Breast epithelium (tissue), 4 donors: Measurements from ENCODE around the gene SCN5A. TPM values are rescaled to one million over a fixed set of nuclear protein-coding genes. Genes with fewer than 3 reads are reported as not detected.

Experiments used
- DNase-seq, 2 donors: peaks; one replicate each; pipeline ENCODE4 v3.0.0-alpha.2; 2019; ENCODE audit warnings: low spot score in 2 of 2
- H3K27ac ChIP-seq, 2 donors: fragments of 200-600 bp; sonication (generic) in 1 of 2; one replicate each; pipeline ENCODE4 v1.5.1; 2016 to 2019; ENCODE audit warnings: mild to moderate bottlenecking in 1 of 2
- H3K27me3 ChIP-seq, 2 donors: fragments of 200-600 bp; sonication (generic) in 1 of 2; one replicate each; pipeline versions ENCODE4 v1.5.1 to v1.6.0; 2017 to 2019; ENCODE audit warnings: control low read depth in 1 of 2, mild to moderate bottlenecking in 1 of 2
- H3K36me3 ChIP-seq: fragments of 200-600 bp; one replicate; pipeline ENCODE4 v1.5.1; 2019
- H3K4me1 ChIP-seq, 2 donors: fragments of 200-600 bp; sonication (generic); one replicate each; pipeline ENCODE4 v1.5.1; 2016 to 2019; ENCODE audit warnings: control low read depth in 1 of 2
- H3K4me3 ChIP-seq, 3 donors: fragments of 200-600 bp; sonication (generic); 1 replicate in 2 of 3; 2 replicates in 1 of 3; pipeline ENCODE4 v1.5.1; 2016 to 2019; ENCODE audit warnings: mild to moderate bottlenecking in 3 of 3, moderate library complexity in 2 of 3
- H3K9me3 ChIP-seq, 2 donors: fragments of 200-600 bp; sonication (generic) in 1 of 2; one replicate each; pipeline ENCODE4 v1.5.1; 2016 to 2019; ENCODE audit warnings: control low read depth in 1 of 2
- CTCF ChIP-seq, 3 donors: fragments of 450-650 bp; IDR thresholded peaks; one replicate each; pipeline ENCODE4 v1.5.1; 2016 to 2017; ENCODE audit warnings: antibody characterized with exemption in 3 of 3, mild to moderate bottlenecking in 3 of 3, moderate library complexity in 3 of 3
- POLR2A ChIP-seq: fragments of 450-650 bp; IDR thresholded peaks from one replicate; pipeline ENCODE4 v1.6.1; 2016; ENCODE audit warnings: antibody characterized with exemption, mild to moderate bottlenecking, moderate library complexity
- POLR2AphosphoS5 ChIP-seq, 3 donors: sonication (generic); formaldehyde crosslinking; IDR thresholded peaks; one replicate each; pipeline ENCODE4 v1.6.1; 2017; ENCODE audit warnings: antibody characterized with exemption in 3 of 3
- intact Hi-C: fragments of 100-400 bp; cut with DNase I; formaldehyde crosslinking; loops from one replicate; pipeline ENCODE4 v1.15.1; 2023; ENCODE audit warnings: low total_unique reads
- total RNA-seq, 3 donors: library from RNA; depleted of rRNA; stranded (reverse); fragments of >200 nt; gene quantifications; one replicate each; pipeline ENCODE4 v1.1.0, GENCODE V29; 2016

Gene SCN5A
- total RNA-seq, 3 donors from 2014 or later = under 0.01 to 0.33 (median 0.29) TPM

- H3K4me3 ChIP-seq = no peak overlapping the region
- DNase-seq = no peak
- H3K36me3 ChIP-seq = no peaks in the 10 kb centered on the region
- H3K27me3 ChIP-seq = peaks cover 0 to 27% of the 10 kb centered on the region in 2 donors
- intact Hi-C loops = no loop called here
- H3K4me1 ChIP-seq = no peaks in the 10 kb centered on the region
- H3K27ac ChIP-seq = no peak overlapping the region
- H3K9me3 ChIP-seq = no peaks in the 10 kb centered on the region
- no peak for TF ChIP-seq POLR2A
- TF ChIP-seq POLR2AphosphoS5 (IDR thresholded peaks at IDR 0.05) = no peak
- no peak for TF ChIP-seq CTCF (IDR thresholded peaks at IDR 0.05)
These were observed 4.4 kb downstream of the SCN5A start for GRCh38 chr3:38645076-38645475.

GRCh38 chr3:38644662-38645053 is 4.8 kb downstream of the SCN5A start:
- DNase-seq = no peak
- H3K9me3 ChIP-seq = no peaks in the 10 kb centered on the region
- H3K4me1 ChIP-seq = no peaks in the 10 kb centered on the region
- no peaks in the 10 kb centered on the region for H3K36me3 ChIP-seq
- H3K27ac ChIP-seq = no peak overlapping the region
- H3K27me3 ChIP-seq = peaks cover 0 to 27% of the 10 kb centered on the region in 2 donors
- TF ChIP-seq CTCF (IDR thresholded peaks at IDR 0.05) (no peak), POLR2A (no peak), POLR2AphosphoS5 (IDR thresholded peaks at IDR 0.05) (no peak)
- H3K4me3 ChIP-seq = no peak overlapping the region
- intact Hi-C loops = no loop called here

- DNase-seq = peak in 1 of 2 donors; percentile 2
- H3K4me1 ChIP-seq = no peaks in the 10 kb centered on the region
- H3K9me3 ChIP-seq = no peaks in the 10 kb centered on the region
- peaks cover 0 to 25% of the 10 kb centered on the region in 2 donors for H3K27me3 ChIP-seq
- no peak overlapping the region for H3K4me3 ChIP-seq
- no peaks in the 10 kb centered on the region for H3K36me3 ChIP-seq
- intact Hi-C loops = no loop called here
- H3K27ac ChIP-seq = no peak overlapping the region
- TF ChIP-seq CTCF (IDR thresholded peaks at IDR 0.05) = no peak
- TF ChIP-seq POLR2A = no peak
- TF ChIP-seq POLR2AphosphoS5 (IDR thresholded peaks at IDR 0.05) = no peak
These were observed 5.3 kb downstream of the SCN5A start for GRCh38 chr3:38644016-38644661.

- no peak overlapping the region for H3K27ac ChIP-seq
- no peak overlapping the region for H3K4me3 ChIP-seq
- H3K9me3 ChIP-seq = no peaks in the 10 kb centered on the region
- H3K4me1 ChIP-seq = no peaks in the 10 kb centered on the region
- TF ChIP-seq CTCF (IDR thresholded peaks at IDR 0.05) = no peak
- no peak for TF ChIP-seq POLR2A
- no peak for TF ChIP-seq POLR2AphosphoS5 (IDR thresholded peaks at IDR 0.05)
- H3K36me3 ChIP-seq = no peaks in the 10 kb centered on the region
- H3K27me3 ChIP-seq = peaks cover 0 to 20% of the 10 kb centered on the region in 2 donors
- intact Hi-C loops = no loop called here
- DNase-seq = no peak
These were observed 5.9 kb downstream of the SCN5A start for GRCh38 chr3:38643592-38643991.

- H3K9me3 ChIP-seq = no peaks in the 10 kb centered on the region
- H3K4me3 ChIP-seq = no peak overlapping the region
- no peak overlapping the region for H3K27ac ChIP-seq
- TF ChIP-seq POLR2A (no peak), CTCF (IDR thresholded peaks at IDR 0.05) (no peak)
- peaks cover 0 to 15% of the 10 kb centered on the region in 2 donors for H3K27me3 ChIP-seq
- intact Hi-C loops = no loop called here
- DNase-seq = peak in 1 of 2 donors; percentile 43
- H3K36me3 ChIP-seq = no peaks in the 10 kb centered on the region
- H3K4me1 ChIP-seq = no peaks in the 10 kb centered on the region
These were observed 6.4 kb downstream of the SCN5A start for GRCh38 chr3:38643090-38643489.
